Loucy (cell line): Measurements from ENCODE around the gene UBIAD1.

ENCODE experiments used
- H2AFZ ChIP-seq: fragments of 200-600 bp; sonication (generic); 2 replicates; pipeline ENCODE4 v1.6.0; 2016; ENCODE audit warnings: antibody characterized with exemption, mild to moderate bottlenecking, low read length, moderate library complexity
- H3F3A ChIP-seq: fragments of 200-600 bp; 2 replicates; pipeline ENCODE4 v1.6.0; 2016; ENCODE audit warnings: antibody characterized with exemption, low read depth, mild to moderate bottlenecking
- H3K27me3 ChIP-seq: fragments of 200-600 bp; sonication (generic); 2 replicates; pipeline ENCODE4 v1.6.1; 2014; ENCODE audit warnings: low read length, mild to moderate bottlenecking; ENCODE audit not compliant: insufficient read depth, poor library complexity, severe bottlenecking
- H3K36me3 ChIP-seq: fragments of 200-600 bp; sonication (generic); 2 replicates; pipeline ENCODE4 v1.6.1; 2016; ENCODE audit warnings: low read length; ENCODE audit not compliant: insufficient read depth
- H3K4me1 ChIP-seq: fragments of 200-600 bp; sonication (generic); 2 replicates; pipeline ENCODE4 v1.5.1; 2014; ENCODE audit warnings: low read length, mild to moderate bottlenecking; ENCODE audit not compliant: insufficient read depth, poor library complexity, severe bottlenecking
- H3K4me2 ChIP-seq: fragments of 200-600 bp; sonication (generic); 2 replicates; pipeline ENCODE4 v1.6.0; 2014; ENCODE audit warnings: antibody characterized with exemption, low read length, low read depth, mild to moderate bottlenecking; ENCODE audit not compliant: poor library complexity, severe bottlenecking
- H3K4me3 ChIP-seq: fragments of 200-600 bp; sonication (generic); 2 replicates; pipeline ENCODE4 v1.5.1; 2014; ENCODE audit warnings: low read length, mild to moderate bottlenecking, mixed read lengths; ENCODE audit not compliant: poor library complexity, severe bottlenecking
- H3K79me2 ChIP-seq: fragments of 200-600 bp; sonication (generic); 2 replicates; pipeline ENCODE4 v1.6.1; 2014; ENCODE audit warnings: low read length; ENCODE audit not compliant: insufficient read depth
- H3K9ac ChIP-seq: fragments of 200-600 bp; sonication (generic); 2 replicates; pipeline ENCODE4 v1.6.0; 2014; ENCODE audit warnings: mild to moderate bottlenecking, low read depth, low read length, moderate library complexity; ENCODE audit not compliant: poor library complexity, severe bottlenecking
- H3K9me2 ChIP-seq: fragments of 200-600 bp; sonication (generic); replicated peaks from 2 replicates; pipeline ENCODE4 v1.6.1; 2016; ENCODE audit warnings: low read depth, low read length, mixed read lengths
- H3K9me3 ChIP-seq: fragments of 200-600 bp; sonication (generic); 2 replicates; pipeline ENCODE4 v1.6.1; 2014; ENCODE audit warnings: mild to moderate bottlenecking, antibody characterized with exemption, low read length, low read depth; ENCODE audit not compliant: insufficient read depth
- H4K20me1 ChIP-seq: fragments of 200-600 bp; sonication (generic); 2 replicates; pipeline ENCODE4 v1.6.0; 2014; ENCODE audit warnings: antibody characterized with exemption, low read length, mild to moderate bottlenecking; ENCODE audit not compliant: insufficient read depth, poor library complexity, severe bottlenecking
- CTCF ChIP-seq: fragments of 200-600 bp; sonication (generic); conservative IDR thresholded peaks from 2 replicates; pipeline ENCODE4 v1.5.1; 2014; ENCODE audit warnings: mild to moderate bottlenecking, antibody characterized with exemption, low read length
- EZH2phosphoT487 ChIP-seq: fragments of 200-600 bp; IDR thresholded peaks from 2 replicates; pipeline ENCODE4 v1.6.1; 2018; ENCODE audit warnings: antibody characterized with exemption, mild to moderate bottlenecking, moderate library complexity, borderline replicate concordance

Gene UBIAD1

GRCh38 chr1:11233208-11233607 is 39.8 kb upstream of the UBIAD1 start:
- no peaks in the 10 kb centered on the region for H4K20me1 ChIP-seq
- no peaks in the 10 kb centered on the region for H3K9me3 ChIP-seq
- H3K9me2 ChIP-seq = no peaks in the 10 kb centered on the region
- no peak overlapping the region for H3K4me2 ChIP-seq
- no peaks in the 10 kb centered on the region; the same call in 1 of the 2 replicates for H3F3A ChIP-seq
- peaks cover 86% of the 10 kb centered on the region for H3K36me3 ChIP-seq
- no peaks in the 10 kb centered on the region for H3K79me2 ChIP-seq
- H2AFZ ChIP-seq = no peak overlapping the region
- TF ChIP-seq EZH2phosphoT487 (no peak), CTCF (no peak)
- no peak overlapping the region for H3K9ac ChIP-seq
- no peak overlapping the region for H3K4me3 ChIP-seq
- peaks cover 6% of the 10 kb centered on the region for H3K4me1 ChIP-seq
- no peaks in the 10 kb centered on the region for H3K27me3 ChIP-seq

- no peaks in the 10 kb centered on the region for H4K20me1 ChIP-seq
- TF ChIP-seq EZH2phosphoT487 = no peak
- no peak for TF ChIP-seq CTCF
- H3K9me2 ChIP-seq = no peaks in the 10 kb centered on the region
- H3K79me2 ChIP-seq = no peaks in the 10 kb centered on the region
- peaks cover 78% of the 10 kb centered on the region for H3K36me3 ChIP-seq
- no peaks in the 10 kb centered on the region for H3K27me3 ChIP-seq
- H3K4me1 ChIP-seq = peaks cover 6% of the 10 kb centered on the region
- no peak overlapping the region for H2AFZ ChIP-seq
- H3K4me3 ChIP-seq = no peak overlapping the region
- no peaks in the 10 kb centered on the region for H3K9me3 ChIP-seq
- no peak overlapping the region for H3K9ac ChIP-seq
- no peaks in the 10 kb centered on the region; the same call in 1 of the 2 replicates for H3F3A ChIP-seq
- H3K4me2 ChIP-seq = no peak overlapping the region
Observed at GRCh38 chr1:11237356-11237755, 35.6 kb upstream of the UBIAD1 start.

GRCh38 chr1:11238311-11238710 is 34.7 kb upstream of the UBIAD1 start:
- Histone ChIP-seq H3K9me2 (no peaks in the 10 kb centered on the region), H3K79me2 (no peaks in the 10 kb centered on the region), H3K36me3 (peaks cover 79% of the 10 kb centered on the region)

More at GRCh38 chr1:11238311-11238710, 34.7 kb upstream of the UBIAD1 start:
- H3F3A ChIP-seq = no peaks in the 10 kb centered on the region; the same call in 1 of the 2 replicates
- no peaks in the 10 kb centered on the region for H4K20me1 ChIP-seq
- no peak overlapping the region for H3K4me3 ChIP-seq
- peaks cover 6% of the 10 kb centered on the region for H3K4me1 ChIP-seq
- H3K9ac ChIP-seq = no peak overlapping the region
- no peak overlapping the region for H3K4me2 ChIP-seq
- no peak overlapping the region for H2AFZ ChIP-seq
- no peak for TF ChIP-seq CTCF
- no peak for TF ChIP-seq EZH2phosphoT487
- H3K9me3 ChIP-seq = no peaks in the 10 kb centered on the region
- no peaks in the 10 kb centered on the region for H3K27me3 ChIP-seq
